ENCODE measurements around the gene SAMD1.

DNA sequence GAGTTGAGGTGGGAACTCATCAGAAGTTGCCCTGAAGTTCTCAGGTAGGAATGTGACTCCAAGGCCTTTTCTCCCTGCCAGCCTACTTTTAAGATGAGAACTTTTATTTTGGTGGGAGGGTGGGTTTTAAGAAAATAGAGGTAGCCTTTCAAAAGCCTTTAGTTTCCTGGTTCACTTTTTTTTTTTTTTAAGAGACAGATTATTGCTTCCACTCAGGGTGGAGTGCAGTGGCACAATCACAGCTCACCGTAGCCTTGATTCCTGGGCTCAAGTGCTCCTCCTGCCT is 7.9 kb downstream of the SAMD1 start:
- no peak for TF ChIP-seq POLR2A (IDR thresholded peaks at IDR 0.05)
- TF ChIP-seq, protein P1, sequence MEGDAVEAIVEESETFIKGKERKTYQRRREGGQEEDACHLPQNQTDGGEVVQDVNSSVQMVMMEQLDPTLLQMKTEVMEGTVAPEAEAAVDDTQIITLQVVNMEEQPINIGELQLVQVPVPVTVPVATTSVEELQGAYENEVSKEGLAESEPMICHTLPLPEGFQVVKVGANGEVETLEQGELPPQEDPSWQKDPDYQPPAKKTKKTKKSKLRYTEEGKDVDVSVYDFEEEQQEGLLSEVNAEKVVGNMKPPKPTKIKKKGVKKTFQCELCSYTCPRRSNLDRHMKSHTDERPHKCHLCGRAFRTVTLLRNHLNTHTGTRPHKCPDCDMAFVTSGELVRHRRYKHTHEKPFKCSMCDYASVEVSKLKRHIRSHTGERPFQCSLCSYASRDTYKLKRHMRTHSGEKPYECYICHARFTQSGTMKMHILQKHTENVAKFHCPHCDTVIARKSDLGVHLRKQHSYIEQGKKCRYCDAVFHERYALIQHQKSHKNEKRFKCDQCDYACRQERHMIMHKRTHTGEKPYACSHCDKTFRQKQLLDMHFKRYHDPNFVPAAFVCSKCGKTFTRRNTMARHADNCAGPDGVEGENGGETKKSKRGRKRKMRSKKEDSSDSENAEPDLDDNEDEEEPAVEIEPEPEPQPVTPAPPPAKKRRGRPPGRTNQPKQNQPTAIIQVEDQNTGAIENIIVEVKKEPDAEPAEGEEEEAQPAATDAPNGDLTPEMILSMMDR (IDR thresholded peaks at IDR 0.05): no peak

Measured in breast epithelium (tissue), 3 donors.